HG02981 (cell line): ENCODE results near the gene GALNT18.

Source experiments
- ATAC-seq: cut with Tn5 transposase; IDR thresholded peaks from one replicate; pipeline ENCODE4 v1.9.1; 2021; ENCODE audit warnings: mild to moderate bottlenecking, moderate library complexity; ENCODE audit not compliant: unreplicated experiment

The GALNT18 gene

DNA sequence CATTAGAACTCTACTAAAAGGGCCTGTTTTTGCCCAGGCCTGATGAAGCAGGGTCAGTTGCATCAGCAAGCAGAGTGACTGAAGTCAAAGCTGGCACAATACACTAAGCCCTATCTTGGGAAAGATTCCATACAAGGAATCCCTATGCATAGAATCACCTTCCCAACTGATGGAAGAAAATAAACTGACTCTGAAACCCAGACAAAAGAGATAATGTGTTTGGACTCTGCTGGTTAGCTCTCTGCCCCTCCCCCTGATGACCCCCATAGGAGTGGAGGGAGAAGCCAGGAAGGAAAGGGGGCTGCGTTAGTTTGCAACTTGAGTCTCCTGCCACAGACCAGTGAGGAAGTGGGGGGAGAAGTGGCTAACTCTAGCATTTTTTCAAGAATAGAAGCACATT lies 32.9 kb downstream of the GALNT18 start:
- no peak for ATAC-seq

DNA sequence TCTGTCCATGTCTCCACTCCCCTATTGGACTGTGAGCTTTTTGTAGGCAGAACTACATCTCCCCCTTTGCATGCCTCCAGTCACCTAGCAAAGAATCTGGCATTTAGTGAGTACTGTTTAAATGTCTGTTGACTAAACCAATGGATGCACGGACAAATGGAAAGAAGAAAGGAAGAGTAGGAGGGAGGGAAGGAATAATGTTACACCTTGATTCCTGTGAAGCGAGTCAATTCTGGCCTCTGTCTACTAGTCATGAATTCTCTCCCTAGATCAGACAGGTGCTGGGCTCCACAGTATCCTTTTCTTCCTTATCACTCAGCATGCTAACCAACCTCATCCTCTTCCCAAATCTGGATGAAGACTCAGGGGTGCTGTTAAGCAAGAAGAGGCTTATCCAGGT lies 33.6 kb downstream of the GALNT18 start:
- ATAC-seq: no peak

DNA sequence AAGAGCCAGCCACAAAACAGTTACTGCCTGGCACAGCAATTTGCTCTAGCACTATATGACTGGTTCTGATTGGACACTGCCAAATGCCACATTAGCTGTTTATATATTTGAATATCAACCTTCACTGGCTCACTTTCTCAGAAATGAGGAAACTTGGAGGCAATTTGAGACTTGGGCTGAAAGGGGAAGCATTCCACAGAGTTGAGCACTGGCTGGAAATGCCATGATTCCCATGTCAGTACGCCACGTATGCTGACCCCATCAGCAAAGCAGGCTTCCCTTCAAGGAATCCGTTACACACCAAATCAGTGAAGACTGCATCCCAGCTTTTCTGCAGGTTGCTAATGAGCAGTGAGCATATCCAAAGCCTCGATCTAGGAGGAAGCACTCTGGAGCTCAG lies 34.7 kb downstream of the GALNT18 start:
- no peak for ATAC-seq

DNA sequence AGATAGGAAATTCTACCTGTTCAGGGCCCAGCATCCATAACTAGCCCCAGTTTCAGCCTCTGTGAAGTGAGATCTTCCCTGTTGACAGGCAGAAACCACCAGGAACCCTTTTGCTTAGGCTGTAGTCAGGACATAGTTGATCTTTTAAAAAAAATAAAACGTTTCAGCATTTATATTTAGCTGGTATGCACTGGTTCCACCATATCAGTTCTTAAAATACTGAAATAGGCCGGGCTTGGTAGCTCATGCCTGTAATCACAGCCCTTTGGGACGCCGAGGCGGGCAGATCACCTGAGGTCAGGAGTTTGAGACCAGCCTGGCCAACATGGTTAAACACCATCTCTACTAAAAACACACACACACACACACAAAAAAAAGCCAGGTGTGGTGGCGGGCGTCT lies 35.3 kb downstream of the GALNT18 start:
- no peak for ATAC-seq

DNA sequence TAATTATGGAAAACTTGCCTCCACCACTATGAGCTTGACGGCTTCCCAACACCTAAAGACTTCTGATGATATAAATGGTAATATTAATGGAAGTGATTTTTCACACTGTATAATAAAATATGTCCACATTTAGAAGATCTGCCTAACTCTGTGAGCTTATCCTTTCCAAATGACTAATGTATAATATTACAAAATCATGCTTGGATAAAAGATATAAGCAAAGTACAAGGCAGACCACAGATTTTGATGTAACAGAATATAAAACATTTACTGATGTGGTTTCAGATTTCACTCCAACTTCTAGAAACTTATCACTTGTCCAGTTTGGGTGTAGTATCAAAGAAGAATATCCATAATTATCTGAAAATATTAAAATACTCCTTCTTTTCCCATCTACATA lies 36.9 kb downstream of the GALNT18 start:
- ATAC-seq: no peak

DNA sequence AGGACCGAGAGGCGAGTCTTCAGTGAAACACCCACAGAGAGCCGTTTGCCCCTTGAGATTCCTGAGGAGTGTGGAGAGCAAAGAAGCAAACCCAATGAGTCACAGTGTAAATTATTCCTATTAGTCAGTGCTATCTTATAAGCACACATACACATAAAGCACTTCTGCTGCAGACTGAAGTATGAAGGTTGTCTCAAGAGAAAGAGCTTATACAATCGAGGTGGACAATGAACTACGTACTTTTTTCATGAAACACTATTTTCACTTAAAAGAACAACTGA lies 37.3 kb downstream of the GALNT18 start:
- ATAC-seq: no peak

DNA sequence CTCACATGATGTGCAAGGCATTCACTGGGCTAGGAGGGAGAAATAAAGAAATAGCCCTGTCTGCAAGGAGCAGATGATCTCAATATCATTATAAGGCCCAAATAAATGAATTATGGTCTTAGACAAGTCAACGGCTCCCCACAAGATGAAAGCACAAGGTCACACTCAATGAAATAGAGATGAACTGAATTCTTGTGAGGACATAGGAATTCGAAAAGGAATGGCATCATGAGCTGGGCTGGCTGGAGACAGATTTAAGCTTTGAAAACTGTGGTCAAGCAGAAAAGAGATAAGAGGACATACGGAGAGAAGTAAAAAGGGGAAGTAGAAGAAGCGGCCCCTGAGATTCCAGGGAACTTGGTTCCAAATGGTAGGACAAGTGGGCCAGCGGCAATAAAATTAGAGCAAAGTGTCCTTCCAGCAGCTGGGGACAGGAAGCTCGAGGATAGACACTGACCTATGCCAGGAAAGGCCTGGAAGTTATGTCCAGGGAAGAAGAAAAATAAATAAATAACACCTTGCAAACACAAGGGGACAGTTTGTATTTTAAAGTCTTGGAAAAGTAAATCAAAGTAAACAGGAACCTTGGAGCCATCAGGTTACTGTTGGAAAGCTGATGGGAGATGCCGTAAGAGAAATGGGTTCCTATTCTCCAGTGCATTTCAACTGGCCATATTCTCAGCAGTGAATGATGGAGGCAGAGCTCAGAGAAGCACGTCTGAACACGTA lies 37.8 kb downstream of the GALNT18 start:
- no peak for ATAC-seq

DNA sequence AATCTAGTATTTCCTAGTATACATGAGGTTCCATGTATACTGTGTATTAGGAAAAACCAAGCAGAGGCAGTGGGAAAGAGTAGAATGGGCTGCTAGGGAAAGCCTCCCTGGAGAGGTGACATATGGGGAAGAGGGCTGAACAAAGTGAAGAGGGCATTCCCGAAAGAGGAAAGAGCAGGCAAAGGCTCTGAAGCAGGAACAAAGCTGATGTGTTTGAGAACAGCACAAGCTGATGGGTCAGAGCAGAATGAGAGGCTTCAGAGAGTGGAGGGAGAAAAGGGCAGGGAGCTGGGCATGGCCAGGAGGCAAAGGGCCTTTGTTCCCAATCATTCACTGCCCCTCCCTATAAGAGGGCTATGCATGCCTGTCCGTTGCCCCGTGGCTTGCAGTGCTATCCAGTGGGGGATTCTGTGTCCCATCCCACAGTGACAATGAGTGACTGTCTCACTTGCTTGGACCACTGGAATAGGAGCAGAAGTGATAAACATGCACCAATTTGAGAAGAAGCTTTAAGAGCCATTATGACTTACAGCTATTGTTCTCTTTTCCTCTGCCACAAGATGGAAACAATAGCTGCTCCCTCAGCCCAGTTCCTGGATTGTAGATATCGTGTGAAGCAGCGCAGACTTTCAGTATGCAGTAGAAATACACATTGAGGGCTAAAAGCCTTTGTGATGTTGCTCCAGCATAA lies 39.6 kb downstream of the GALNT18 start:
- ATAC-seq: no peak

DNA sequence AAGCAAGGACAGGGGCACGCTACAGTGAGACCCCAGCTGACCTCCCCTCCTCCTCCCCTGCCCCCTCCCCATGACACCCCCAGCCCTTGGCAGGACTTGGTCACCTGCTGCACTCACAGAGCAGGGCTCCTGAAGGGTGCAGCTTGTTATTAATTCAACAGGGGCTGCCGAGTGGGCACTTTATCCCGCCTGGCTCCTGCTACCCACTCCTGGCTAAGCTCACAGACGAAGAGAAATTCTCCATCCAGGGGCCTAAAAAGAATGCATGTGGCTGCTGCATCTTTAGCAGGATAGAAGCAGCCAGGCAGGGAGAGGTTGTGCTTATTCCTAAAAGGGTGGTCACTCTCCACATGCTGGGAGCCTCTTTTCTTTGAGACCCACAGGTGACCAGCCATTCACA lies 40.3 kb downstream of the GALNT18 start:
- no peak for ATAC-seq

DNA sequence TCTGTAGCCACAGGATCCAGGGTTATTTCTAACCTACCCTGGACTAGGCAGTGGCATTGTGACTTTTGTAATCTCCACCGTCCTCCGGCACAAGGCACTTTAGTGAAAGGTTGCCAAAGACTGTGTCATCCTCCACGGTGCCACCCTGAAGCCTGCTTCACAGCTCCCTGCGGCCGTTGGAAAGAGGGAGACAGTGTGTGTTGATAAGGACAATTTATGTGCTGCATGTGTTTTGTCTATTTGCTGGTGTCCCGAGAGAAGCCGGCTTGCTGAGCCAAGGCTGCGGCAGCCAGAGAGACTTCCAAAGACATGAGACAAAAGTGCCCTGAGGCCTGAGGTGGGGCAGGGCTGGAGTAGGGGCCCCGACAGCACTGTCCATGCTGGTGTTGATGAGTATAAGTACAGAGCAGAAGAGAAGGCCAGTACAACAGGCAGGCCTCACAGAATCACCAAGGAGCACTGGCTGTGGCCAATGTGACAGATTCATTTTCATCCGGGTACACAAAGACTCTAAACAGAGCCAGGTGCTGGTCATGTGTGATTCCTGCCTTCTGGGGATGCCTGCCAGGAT lies 40.9 kb downstream of the GALNT18 start:
- no peak for ATAC-seq

DNA sequence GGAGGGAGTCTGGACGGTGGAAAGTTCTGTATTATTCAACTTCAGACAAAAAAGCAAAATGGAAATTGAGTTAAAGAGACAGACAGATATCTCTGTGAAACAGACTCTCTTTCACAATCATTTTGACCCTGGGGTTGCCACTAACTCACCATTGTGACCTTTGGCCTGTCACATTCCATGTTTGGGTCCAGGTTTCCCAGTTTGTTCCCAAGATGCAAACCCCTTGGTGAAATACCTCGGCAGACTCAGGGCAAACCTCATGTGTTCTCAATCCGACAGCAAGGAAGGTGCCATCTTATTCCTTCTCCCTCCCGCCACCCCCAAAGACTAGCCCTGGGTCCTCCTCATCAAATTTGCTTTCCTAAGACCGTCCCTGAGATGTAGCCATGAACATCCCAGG lies 41.8 kb downstream of the GALNT18 start:
- ATAC-seq: no peak

DNA sequence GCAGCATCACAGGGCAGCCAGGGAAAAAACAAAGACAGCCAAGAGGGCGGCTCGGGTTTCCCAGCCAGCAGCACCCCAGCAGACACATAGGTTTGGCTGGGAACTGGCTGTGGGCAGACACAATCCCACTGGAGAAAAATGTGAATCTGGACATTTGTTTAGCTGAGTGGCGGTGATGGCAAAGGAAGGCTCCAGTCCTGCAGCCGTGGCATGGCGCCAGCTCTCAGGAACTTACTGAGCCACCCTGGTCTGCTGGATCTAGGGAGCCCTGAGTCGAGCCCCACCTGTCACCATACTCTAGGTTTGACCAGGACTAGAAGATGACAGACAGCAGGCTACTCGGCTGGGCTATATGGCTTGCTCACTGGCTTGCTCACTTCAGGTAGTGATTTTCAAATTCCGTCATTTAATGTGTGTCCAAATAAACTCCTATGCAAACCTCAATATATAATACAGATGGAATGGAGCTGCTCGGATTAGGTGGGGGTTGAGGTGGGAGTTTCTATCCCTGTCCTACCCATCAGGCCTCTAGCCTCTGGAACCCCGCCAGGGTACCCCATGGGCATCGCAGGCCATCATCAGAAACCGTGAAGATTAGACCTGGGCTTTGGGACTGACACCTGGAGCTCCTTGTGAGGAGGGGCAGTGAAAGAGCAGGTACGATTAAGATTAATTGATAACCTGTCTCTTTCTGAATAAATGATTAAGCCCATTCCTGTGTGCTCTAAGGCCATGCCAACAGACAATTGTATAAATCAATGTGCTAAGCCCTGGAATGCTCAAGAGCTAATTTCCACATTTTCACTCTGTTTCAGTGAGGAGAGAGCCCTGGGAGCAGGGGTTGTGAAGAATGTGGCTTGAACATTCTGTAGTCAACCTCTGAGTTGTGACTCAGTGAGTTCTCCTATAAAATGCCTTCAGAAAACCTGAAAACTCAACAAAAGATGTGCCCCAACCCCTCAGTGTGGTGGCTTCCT lies 42.5 kb downstream of the GALNT18 start:
- ATAC-seq: no peak

DNA sequence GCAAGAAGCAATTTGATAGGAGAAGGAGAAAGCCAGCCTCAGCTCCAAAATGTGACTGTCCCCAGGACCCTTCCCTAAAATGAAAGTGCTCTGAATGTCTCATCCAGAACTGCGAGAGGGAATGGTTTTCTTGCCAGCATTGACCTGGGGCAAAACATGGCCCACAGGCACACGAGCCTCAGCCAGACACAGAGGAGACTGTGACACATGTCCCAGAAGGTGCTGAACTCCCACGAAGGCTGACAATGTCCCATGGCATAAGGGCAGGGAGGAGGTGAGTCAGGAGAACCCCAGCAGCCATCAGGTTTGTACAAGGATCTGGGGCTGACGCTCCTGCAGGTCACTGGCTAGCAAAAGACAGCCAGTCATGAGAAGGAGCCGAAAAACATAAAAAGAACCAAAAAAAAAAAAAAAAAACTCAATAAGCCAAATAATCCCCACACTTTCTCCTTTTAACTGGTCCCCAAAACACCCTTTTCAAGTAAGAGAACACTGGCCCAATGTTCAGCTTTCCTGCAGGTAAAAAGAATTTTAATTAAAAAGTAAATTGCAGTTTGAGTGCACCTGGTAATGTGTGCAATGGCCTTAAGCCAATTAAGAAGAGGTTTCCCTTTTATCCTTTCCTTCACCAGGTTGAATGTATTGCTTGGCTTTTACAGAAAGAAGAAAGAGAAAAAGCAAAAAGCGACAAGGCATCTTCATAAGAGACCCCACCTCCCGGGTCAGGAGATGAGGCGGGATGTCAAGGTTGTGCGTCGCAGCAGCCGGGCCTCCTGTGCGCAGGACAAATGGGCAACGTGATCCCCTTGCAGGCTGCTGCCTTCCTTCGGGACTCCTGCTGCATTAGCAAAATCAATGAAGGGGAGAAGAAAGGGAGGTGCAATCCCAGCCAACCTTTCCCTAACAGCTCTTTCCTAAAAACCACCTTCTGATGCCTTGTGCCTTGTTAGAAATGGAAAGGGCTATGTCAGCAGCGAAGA lies 43.6 kb downstream of the GALNT18 start:
- ATAC-seq: no peak

DNA sequence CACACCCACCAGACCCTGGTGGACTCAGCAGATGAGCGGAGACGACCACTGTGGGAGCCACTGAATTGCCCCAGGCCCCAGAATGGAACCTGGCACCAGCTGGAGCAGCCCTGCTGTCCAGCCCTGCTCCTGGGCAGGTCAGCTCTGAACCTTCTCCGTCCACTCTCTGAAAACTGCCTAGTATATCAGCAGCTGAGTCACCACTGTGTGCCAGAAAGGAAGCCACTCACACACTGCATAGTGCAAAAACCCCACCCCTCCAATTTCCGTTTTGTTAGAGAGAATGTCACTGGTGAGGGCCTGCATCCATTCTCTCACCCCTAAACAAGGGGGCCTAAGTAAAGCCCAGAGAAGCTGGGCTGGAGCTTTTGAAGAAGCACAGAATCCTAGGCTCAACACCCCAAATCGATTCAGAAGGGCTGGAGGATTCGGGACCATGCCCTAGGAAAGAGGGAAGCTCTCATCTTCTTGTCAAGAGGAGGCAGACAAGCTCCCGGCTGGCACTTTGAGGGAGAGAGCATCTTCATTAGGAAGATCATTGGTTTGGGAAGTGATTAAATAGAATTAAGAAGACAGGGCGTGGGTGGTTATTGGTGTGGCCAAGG lies 44.5 kb downstream of the GALNT18 start:
- no peak for ATAC-seq

DNA sequence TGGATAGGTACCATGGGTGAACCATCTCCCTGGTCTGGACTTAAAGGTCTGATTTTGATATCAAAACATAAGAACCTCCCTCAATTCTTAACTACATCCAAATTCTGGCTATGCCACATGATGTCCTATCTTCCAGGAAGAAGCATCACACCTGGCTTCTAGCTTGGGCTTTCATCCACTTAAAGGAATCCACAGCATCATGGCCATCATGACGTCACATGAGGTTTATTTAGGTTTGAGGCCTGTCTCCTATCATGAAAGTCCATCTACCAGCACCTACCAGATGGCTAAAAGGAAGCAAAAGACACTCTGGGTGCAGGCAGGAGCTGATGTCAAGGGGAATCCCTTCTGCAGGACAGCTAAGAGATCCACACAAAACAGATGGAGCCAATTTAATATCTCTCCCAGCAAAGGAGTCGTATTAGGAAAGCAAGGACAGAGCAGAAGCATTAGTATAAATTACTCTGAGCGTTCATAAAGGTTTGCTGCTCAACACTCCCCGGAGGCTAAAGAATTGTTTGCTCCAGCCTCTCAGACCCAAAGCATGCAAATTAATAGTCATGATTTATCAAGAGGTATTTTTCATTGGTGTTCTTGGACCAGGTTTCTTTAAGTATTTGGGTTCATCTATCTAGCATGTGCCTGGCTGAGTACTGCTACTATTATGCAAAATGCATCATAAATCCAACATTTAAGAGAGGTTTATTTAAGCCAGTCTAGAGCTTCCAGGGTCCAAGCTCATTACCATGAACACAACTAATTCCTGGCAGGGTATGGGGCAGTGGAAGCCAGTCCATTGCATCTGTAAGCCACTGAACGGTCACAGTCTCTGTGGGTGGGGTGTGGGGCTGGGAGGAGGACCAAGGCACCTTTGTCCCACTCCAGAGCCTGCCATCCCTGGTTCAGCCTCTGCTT lies 47.2 kb downstream of the GALNT18 start:
- no peak for ATAC-seq

DNA sequence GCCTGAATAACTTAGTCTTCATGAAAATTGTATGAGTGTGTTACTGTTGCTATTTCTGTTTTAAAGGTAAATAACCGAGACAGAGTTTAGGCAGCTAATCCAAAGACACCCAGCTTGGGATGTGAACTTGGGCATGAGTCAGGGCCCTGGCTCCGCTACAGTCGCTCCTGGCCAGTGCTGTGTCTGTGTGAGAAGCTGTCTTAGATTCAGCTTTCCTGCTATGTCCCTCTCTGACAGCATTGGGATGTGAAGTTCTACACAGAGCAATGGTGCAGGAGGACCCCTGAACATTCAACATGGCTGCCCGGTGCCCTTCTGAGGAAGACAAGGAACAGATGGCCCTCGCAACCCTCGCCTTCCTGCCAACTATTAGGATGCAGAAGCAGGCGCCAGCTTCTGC lies 49.4 kb downstream of the GALNT18 start:
- no peak for ATAC-seq

DNA sequence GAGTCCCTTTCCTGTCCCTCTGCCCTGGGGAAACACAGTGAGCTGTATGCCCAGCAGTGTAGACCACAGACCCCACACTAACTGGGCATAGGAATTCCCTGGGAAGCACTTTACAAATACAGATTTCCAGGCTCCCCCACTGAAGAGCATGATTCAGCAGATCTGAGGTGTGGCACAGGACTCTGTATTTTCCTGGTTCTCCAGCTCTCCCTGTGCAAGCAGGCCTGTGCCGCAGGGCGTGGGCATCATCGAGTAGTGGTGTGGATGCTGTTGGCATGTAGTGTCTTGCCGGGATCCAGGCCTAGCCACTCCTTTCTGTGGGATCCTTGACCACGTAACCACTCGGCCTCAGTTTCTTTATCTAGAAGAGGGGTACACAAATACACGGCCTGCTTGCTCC lies 49.9 kb downstream of the GALNT18 start:
- no peak for ATAC-seq

DNA sequence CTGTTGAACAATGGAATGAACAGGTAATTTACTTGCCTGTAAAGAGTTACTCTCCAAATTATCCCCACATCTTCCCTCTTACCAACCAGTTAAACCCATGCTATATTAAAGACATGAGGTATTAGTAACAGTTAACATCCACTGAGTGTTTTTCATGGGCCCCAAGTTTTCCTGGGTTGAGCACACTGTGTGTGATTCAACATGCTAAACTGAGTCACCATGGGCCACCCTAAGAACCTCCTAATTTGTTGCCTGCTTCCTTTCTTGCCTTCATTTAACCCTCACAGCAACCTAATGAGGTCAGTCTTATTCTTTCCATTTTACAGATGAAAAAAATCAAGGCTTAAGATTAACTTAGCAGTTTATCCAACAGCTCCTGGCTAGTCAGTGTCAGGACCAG lies 51.0 kb downstream of the GALNT18 start:
- ATAC-seq: no peak

DNA sequence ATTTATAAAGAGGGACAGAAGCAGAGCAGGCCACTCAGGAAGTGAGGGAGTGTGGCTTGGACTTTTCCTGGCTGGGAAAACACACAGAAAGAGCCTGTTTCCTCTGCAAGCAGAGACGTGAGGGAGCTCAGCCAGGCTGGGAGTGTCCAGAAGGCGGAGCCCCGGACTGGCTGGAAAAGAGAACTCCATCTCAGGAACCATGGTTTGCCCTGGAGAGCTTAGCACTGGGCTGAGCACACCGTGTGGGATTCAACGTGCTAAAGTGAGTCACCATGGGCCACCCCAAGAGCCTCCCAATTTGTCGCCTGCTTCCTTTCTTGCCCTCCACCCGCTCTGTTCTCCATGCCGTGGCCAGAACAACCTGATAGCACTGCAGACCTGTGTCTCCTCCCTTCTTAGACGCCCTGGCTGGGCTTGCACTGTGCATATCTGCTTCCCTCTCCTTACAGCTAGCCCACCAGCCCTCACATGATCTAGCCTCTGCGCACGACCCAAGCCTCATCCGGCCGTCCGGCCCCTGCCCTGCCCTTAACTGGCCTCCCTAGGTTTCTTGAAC lies 51.8 kb downstream of the GALNT18 start:
- no peak for ATAC-seq
